GM23338 (cell line): ENCODE results near the gene GATA1. TPM values are rescaled to one million over a fixed set of nuclear protein-coding genes. Genes with fewer than 3 reads are reported as not detected.

ENCODE experiments used
- ATAC-seq: fragments of 200-7000 bp; cut with Tn5 transposase; 3 replicates; pipeline ENCODE4 v1.9.1; 2020
- DNase-seq: peaks from one replicate; pipeline ENCODE4 v3.0.0-alpha.2; 2015; ENCODE audit warnings: low spot score
- H2AFZ ChIP-seq: fragments of 200-600 bp; sonication (generic); 2 replicates; pipeline ENCODE4 v1.8.0; 2016; ENCODE audit warnings: antibody characterized with exemption, mild to moderate bottlenecking, moderate library complexity
- H3F3A ChIP-seq: fragments of 200-600 bp; sonication (generic); replicated peaks from 2 replicates; pipeline ENCODE4 v1.8.0; 2017; ENCODE audit warnings: antibody characterized with exemption, mixed run types, low read depth
- H3K27ac ChIP-seq: fragments of 200-600 bp; sonication (generic); 2 replicates; pipeline ENCODE4 v1.6.1; 2016; ENCODE audit warnings: low read depth
- H3K27me3 ChIP-seq: fragments of 200-600 bp; sonication (generic); 2 replicates; pipeline ENCODE4 v1.8.0; 2016; ENCODE audit warnings: mild to moderate bottlenecking, mixed run types, moderate library complexity; ENCODE audit not compliant: insufficient read depth
- H3K36me3 ChIP-seq: fragments of 200-600 bp; sonication (generic); 2 replicates; pipeline ENCODE4 v1.8.0; 2016; ENCODE audit warnings: mild to moderate bottlenecking; ENCODE audit not compliant: insufficient read depth
- H3K4me1 ChIP-seq: fragments of 200-600 bp; sonication (generic); 2 replicates; pipeline ENCODE4 v1.8.0; 2016; ENCODE audit warnings: mild to moderate bottlenecking, moderate library complexity; ENCODE audit not compliant: insufficient read depth
- H3K4me2 ChIP-seq: fragments of 200-600 bp; sonication (generic); 2 replicates; pipeline ENCODE4 v1.7.1; 2017; ENCODE audit warnings: mixed run types
- H3K4me3 ChIP-seq: fragments of 200-600 bp; sonication (generic); 2 replicates; pipeline ENCODE4 v1.6.1; 2016; ENCODE audit warnings: mixed run types
- H3K79me2 ChIP-seq: fragments of 200-600 bp; sonication (generic); replicated peaks from 2 replicates; pipeline ENCODE4 v1.8.0; 2017; ENCODE audit warnings: mild to moderate bottlenecking; ENCODE audit not compliant: insufficient read depth
- H3K9me2 ChIP-seq: fragments of 200-600 bp; sonication (generic); 2 replicates; pipeline ENCODE4 v1.8.0; 2017; ENCODE audit not compliant: insufficient read depth
- H4K20me1 ChIP-seq: fragments of 200-600 bp; sonication (generic); replicated peaks from 2 replicates; pipeline ENCODE4 v1.8.0; 2017; ENCODE audit warnings: mild to moderate bottlenecking; ENCODE audit not compliant: insufficient read depth
- H3K27ac Mint-ChIP-seq: 2 replicates; pipeline ENCODE4 v1.8.0; 2020; ENCODE audit warnings: inconsistent platforms, mild to moderate bottlenecking, moderate library complexity, mixed read lengths
- H3K27me3 Mint-ChIP-seq: 3 replicates; pipeline ENCODE4 v1.8.0; 2022; ENCODE audit warnings: low read depth, mild to moderate bottlenecking, moderate library complexity, mixed read lengths, inconsistent platforms; ENCODE audit not compliant: insufficient read depth, poor library complexity
- H3K36me3 Mint-ChIP-seq: 3 replicates; pipeline ENCODE4 v1.8.0; 2021; ENCODE audit warnings: low read depth, mild to moderate bottlenecking, inconsistent platforms, moderate library complexity, mixed read lengths
- H3K4me1 Mint-ChIP-seq: 3 replicates; pipeline ENCODE4 v1.8.0; 2020; ENCODE audit warnings: mild to moderate bottlenecking, inconsistent platforms, mixed read lengths
- H3K4me3 Mint-ChIP-seq: 3 replicates; pipeline ENCODE4 v1.8.0; 2021; ENCODE audit warnings: moderate library complexity, mild to moderate bottlenecking, inconsistent platforms, mixed read lengths
- H3K9me3 Mint-ChIP-seq: 3 replicates; pipeline ENCODE4 v1.8.0; 2020; ENCODE audit warnings: moderate library complexity, mild to moderate bottlenecking, inconsistent platforms, mixed read lengths
- CREB1 ChIP-seq: fragments of 250-450 bp; sonication (Bioruptor Pico); IDR thresholded peaks from 2 replicates; pipeline ENCODE4 v1.5.0; 2020; ENCODE audit warnings: low read depth, mild to moderate bottlenecking, moderate library complexity
- EZH2 ChIP-seq: fragments of 200-600 bp; sonication (generic); IDR thresholded peaks from one replicate; pipeline ENCODE4 v1.8.0; 2017; ENCODE audit warnings: antibody characterized with exemption, mild to moderate bottlenecking, low read depth; ENCODE audit not compliant: unreplicated experiment
- EZH2phosphoT487 ChIP-seq: fragments of 200-600 bp; sonication (generic); IDR thresholded peaks from one replicate; pipeline ENCODE4 v1.8.1; 2018; ENCODE audit warnings: antibody characterized with exemption; ENCODE audit not compliant: unreplicated experiment
- JUNB ChIP-seq: IDR thresholded peaks from one replicate; pipeline ENCODE4 v1.6.1; 2016; ENCODE audit warnings: antibody characterized with exemption; ENCODE audit not compliant: unreplicated experiment
- NANOG ChIP-seq: IDR thresholded peaks from 2 replicates; pipeline ENCODE4 v1.6.1; 2016; ENCODE audit warnings: antibody characterized with exemption, borderline replicate concordance
- STAT1 ChIP-seq: IDR thresholded peaks from one replicate; pipeline ENCODE4 v1.6.1; 2016; ENCODE audit warnings: antibody characterized with exemption; ENCODE audit not compliant: unreplicated experiment
- ZNF114 ChIP-seq: fragments of 250-450 bp; sonication (Bioruptor Pico); IDR thresholded peaks from 2 replicates; pipeline ENCODE4 v1.5.0; 2020; ENCODE audit warnings: mild to moderate bottlenecking, moderate library complexity
- ZNF462 ChIP-seq: fragments of 250-450 bp; sonication (Bioruptor Pico); IDR thresholded peaks from 2 replicates; pipeline ENCODE4 v1.5.0; 2020; ENCODE audit warnings: mild to moderate bottlenecking, moderate library complexity
- polyA plus RNA-seq: library from polyadenylated mRNA; unstranded; fragments of >200 nt; fragmentation: Nextera tagmentation; extraction: Ambion mirVana; gene quantifications from 2 replicates; pipeline ENCODE4 v1.2.1, GENCODE V29; 2016
- total RNA-seq: library from RNA; depleted of rRNA; stranded (reverse); fragments of >200 nt; shearing (Covaris generic); gene quantifications from 2 replicates; pipeline ENCODE4 v1.2.3, GENCODE V29; 2014
- TF ChIP-seq, protein P1 (sequence below): IDR thresholded peaks from one replicate; pipeline ENCODE4 v1.6.1; 2018; ENCODE audit warnings: antibody characterized with exemption; ENCODE audit not compliant: unreplicated experiment

GATA1 gene
- total and polyA plus RNA-seq, 2 experiments from 2014 or later: not detected

- TF ChIP-seq, protein P1, sequence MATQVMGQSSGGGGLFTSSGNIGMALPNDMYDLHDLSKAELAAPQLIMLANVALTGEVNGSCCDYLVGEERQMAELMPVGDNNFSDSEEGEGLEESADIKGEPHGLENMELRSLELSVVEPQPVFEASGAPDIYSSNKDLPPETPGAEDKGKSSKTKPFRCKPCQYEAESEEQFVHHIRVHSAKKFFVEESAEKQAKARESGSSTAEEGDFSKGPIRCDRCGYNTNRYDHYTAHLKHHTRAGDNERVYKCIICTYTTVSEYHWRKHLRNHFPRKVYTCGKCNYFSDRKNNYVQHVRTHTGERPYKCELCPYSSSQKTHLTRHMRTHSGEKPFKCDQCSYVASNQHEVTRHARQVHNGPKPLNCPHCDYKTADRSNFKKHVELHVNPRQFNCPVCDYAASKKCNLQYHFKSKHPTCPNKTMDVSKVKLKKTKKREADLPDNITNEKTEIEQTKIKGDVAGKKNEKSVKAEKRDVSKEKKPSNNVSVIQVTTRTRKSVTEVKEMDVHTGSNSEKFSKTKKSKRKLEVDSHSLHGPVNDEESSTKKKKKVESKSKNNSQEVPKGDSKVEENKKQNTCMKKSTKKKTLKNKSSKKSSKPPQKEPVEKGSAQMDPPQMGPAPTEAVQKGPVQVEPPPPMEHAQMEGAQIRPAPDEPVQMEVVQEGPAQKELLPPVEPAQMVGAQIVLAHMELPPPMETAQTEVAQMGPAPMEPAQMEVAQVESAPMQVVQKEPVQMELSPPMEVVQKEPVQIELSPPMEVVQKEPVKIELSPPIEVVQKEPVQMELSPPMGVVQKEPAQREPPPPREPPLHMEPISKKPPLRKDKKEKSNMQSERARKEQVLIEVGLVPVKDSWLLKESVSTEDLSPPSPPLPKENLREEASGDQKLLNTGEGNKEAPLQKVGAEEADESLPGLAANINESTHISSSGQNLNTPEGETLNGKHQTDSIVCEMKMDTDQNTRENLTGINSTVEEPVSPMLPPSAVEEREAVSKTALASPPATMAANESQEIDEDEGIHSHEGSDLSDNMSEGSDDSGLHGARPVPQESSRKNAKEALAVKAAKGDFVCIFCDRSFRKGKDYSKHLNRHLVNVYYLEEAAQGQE: no peak
- TF ChIP-seq EZH2 (no peak), STAT1 (no peak), NANOG (no peak), CREB1 (CRISPR knock-in tag) (no peak)
Measured at GRCh38 chrX:48745222-48745621, 41.2 kb upstream of the GATA1 start (continued).

DNA sequence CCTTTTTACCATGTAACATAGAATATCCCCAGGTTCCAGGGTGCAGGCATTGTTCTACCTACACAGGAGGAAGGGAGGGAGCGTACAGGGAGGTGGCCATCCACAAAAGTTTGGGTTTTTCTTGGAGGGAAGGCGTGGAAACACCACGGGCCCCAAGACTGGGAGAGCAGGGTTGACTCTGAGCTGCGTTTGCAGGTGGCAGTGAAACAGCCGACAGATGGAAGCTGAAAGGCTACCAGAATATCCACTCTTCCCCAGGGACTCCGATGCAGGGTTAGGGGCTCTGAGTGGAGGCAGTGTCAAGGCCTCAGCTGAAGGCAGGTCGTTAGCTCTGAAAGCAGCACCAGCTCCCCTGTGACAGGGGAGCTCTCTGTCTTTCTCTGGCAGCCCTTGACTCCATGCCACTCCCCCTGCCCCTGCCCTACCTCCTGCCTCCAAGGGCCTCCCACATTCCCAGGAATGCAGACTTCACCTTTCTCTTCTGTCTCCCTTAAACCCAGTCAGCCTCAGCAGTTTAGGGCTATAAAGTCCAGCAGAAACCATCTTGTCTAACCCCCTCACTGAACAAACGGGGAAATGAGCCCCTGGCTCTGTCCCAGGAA, 38.9 kb upstream of the GATA1 start:
- Histone ChIP-seq H3K4me2 (no peak overlapping the region), H3K9me2 (no peaks in the 10 kb centered on the region), H3K27ac (no peak overlapping the region), H3K4me1 (no peaks in the 10 kb centered on the region), H4K20me1 (no peaks in the 10 kb centered on the region), H3K27me3 (no peaks in the 10 kb centered on the region), H2AFZ (no peak overlapping the region), H3K36me3 (no peaks in the 10 kb centered on the region), H3F3A (no peaks in the 10 kb centered on the region), H3K4me3 (no peak overlapping the region), H3K79me2 (no peaks in the 10 kb centered on the region)
- TF ChIP-seq NANOG (no peak), ZNF462 (CRISPR knock-in tag) (no peak), EZH2 (no peak), EZH2phosphoT487 (no peak), ZNF114 (CRISPR knock-in tag) (no peak), JUNB (no peak)
- H3K27ac Mint-ChIP-seq: no peak overlapping the region
- H3K36me3 Mint-ChIP-seq: no peaks in the 10 kb centered on the region
- H3K4me1 Mint-ChIP-seq: no peaks in the 10 kb centered on the region
- ATAC-seq: peak; percentile 74
- peak; percentile 7 for DNase-seq
- H3K27me3 Mint-ChIP-seq: no peaks in the 10 kb centered on the region
- no peak overlapping the region for H3K4me3 Mint-ChIP-seq
- H3K9me3 Mint-ChIP-seq: no peaks in the 10 kb centered on the region
